CD4-positive, alpha-beta T cell (primary cell): ENCODE results near the gene PDGFC. TPM values are rescaled to one million over a fixed set of nuclear protein-coding genes. Genes with fewer than 3 reads are reported as not detected.
"Not testable (repeated sequence)": the region's sequence is repeated elsewhere in the genome, so short reads cannot be mapped to it uniquely, and the experiment has no call there.

Source experiments
- ATAC-seq: fragments of 200-7000 bp; cut with Tn5 transposase; one replicate; pipeline ENCODE4 v1.10.0; 2022; ENCODE audit warnings: mild to moderate bottlenecking; ENCODE audit not compliant: poor library complexity
- CTCF ChIA-PET: fragments of 350-600 bp; sonication (Branson Sonifier 250); formaldehyde crosslinking; loops from one replicate; lab custom pipeline; 2021; ENCODE audit warnings: antibody characterized with exemption, inconsistent platforms; lab: Charles Lee
- POLR2A ChIA-PET: fragments of 350-600 bp; sonication (Branson Sonifier 250); formaldehyde crosslinking; loops from one replicate; lab custom pipeline; 2021; ENCODE audit warnings: antibody characterized with exemption, inconsistent platforms; lab: Charles Lee
- DNase-seq, 14 experiments: peaks; one replicate each; pipeline ENCODE4 v3.0.0-alpha.2; 2013 to 2020; ENCODE audit warnings: mixed read lengths in 2 of 14
- H3K27ac ChIP-seq, 2 donors: one replicate each; pipeline versions ENCODE4 v1.5.1 to v1.7.0; 2013; ENCODE audit warnings: low read length in 2 of 2, low read depth in 1 of 2, mild to moderate bottlenecking in 1 of 2
- H3K27me3 ChIP-seq, 2 experiments: 1 replicate in 1 of 2; 2 replicates in 1 of 2; pipeline versions ENCODE4 v1.6.1 to v1.7.0; 2013; ENCODE audit warnings: low read length in 2 of 2, control low read depth in 1 of 2, mild to moderate bottlenecking in 1 of 2, moderate library complexity in 1 of 2; ENCODE audit not compliant: insufficient read depth in 2 of 2, control insufficient read depth in 1 of 2
- H3K36me3 ChIP-seq: one replicate; pipeline ENCODE4 v1.6.1; 2013; ENCODE audit warnings: low read length, control low read depth; ENCODE audit not compliant: insufficient read depth
- H3K4me1 ChIP-seq: one replicate; pipeline ENCODE4 v1.6.1; 2013; ENCODE audit warnings: low read length, control low read depth; ENCODE audit not compliant: insufficient read depth
- H3K4me3 ChIP-seq: one replicate; pipeline ENCODE4 v1.5.1; 2013; ENCODE audit warnings: mild to moderate bottlenecking, low read length, moderate library complexity
- H3K9me3 ChIP-seq, 2 experiments: 1 replicate in 1 of 2; 2 replicates in 1 of 2; pipeline versions ENCODE4 v1.6.1 to v1.7.0; 2013; ENCODE audit warnings: low read length in 2 of 2, mild to moderate bottlenecking in 2 of 2, control low read depth in 1 of 2, moderate library complexity in 1 of 2; ENCODE audit not compliant: control insufficient read depth in 1 of 2, insufficient read depth in 1 of 2
- H3K27ac Mint-ChIP-seq: one replicate; pipeline ENCODE4 v1.8.0; 2020; ENCODE audit warnings: mixed read lengths
- H3K27me3 Mint-ChIP-seq: one replicate; pipeline ENCODE4 v1.8.0; 2021; ENCODE audit warnings: mixed read lengths
- H3K36me3 Mint-ChIP-seq: one replicate; pipeline ENCODE4 v1.8.0; 2021; ENCODE audit warnings: low read depth, mixed read lengths
- H3K4me1 Mint-ChIP-seq: one replicate; pipeline ENCODE4 v1.8.0; 2021; ENCODE audit warnings: low read depth, mixed read lengths
- H3K4me3 Mint-ChIP-seq: one replicate; pipeline ENCODE4 v1.8.0; 2020; ENCODE audit warnings: mild to moderate bottlenecking, mixed read lengths
- H3K9me3 Mint-ChIP-seq: one replicate; pipeline ENCODE4 v1.8.0; 2020; ENCODE audit warnings: mixed read lengths
- intact Hi-C, 2 experiments: fragments of 100-400 bp; cut with DNase I in 1 of 2; cut with micrococcal nuclease in 1 of 2; formaldehyde crosslinking; loops; one replicate each; pipeline versions ENCODE4 v1.15.1 to v1.9.0; 2023 to 2025; cut with DNase I, micrococcal nuclease
- total RNA-seq, 174 experiments: library from RNA in 2 of 174; stranded (reverse) in 2 of 174; gene quantifications; one replicate each; pipeline ENCODE4 v1.2.3 and lab custom pipeline; 2021 to 2026
- TF ChIP-seq, protein P1 (sequence below): fragments of 200-600 bp; IDR thresholded peaks from one replicate; pipeline ENCODE4 v1.8.0; 2022; ENCODE audit warnings: antibody characterized with exemption, mild to moderate bottlenecking

The PDGFC gene
- total RNA-seq, 2 experiments from 2014 or later: not detected

DNA sequence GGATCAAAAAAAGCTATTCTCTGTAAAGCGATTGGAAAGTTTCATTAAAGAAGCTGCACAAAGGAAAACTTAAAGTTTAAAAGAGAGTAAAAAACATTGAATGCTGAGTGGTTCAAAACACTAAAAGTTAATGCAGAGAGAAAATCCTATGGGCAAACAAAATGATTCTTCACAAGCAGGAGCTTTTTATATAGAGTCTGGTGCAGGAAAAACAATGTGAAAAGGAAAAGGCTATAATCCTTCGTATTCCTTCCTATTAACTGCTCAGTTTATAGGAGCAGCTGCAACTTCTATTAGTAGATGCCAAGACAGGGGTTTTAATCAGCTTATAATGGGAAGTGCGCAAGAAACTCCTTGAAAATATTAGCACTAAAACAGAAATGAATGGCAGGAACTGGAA lies 100.7 kb downstream of the PDGFC start:
- H3K4me1 ChIP-seq: no peaks in the 10 kb centered on the region
- no peak overlapping the region for H3K4me3 Mint-ChIP-seq
- TF ChIP-seq, protein P1, sequence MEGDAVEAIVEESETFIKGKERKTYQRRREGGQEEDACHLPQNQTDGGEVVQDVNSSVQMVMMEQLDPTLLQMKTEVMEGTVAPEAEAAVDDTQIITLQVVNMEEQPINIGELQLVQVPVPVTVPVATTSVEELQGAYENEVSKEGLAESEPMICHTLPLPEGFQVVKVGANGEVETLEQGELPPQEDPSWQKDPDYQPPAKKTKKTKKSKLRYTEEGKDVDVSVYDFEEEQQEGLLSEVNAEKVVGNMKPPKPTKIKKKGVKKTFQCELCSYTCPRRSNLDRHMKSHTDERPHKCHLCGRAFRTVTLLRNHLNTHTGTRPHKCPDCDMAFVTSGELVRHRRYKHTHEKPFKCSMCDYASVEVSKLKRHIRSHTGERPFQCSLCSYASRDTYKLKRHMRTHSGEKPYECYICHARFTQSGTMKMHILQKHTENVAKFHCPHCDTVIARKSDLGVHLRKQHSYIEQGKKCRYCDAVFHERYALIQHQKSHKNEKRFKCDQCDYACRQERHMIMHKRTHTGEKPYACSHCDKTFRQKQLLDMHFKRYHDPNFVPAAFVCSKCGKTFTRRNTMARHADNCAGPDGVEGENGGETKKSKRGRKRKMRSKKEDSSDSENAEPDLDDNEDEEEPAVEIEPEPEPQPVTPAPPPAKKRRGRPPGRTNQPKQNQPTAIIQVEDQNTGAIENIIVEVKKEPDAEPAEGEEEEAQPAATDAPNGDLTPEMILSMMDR: no peak
- H3K4me3 ChIP-seq: no peak overlapping the region
- no peaks in the 10 kb centered on the region for H3K4me1 Mint-ChIP-seq
- H3K27ac Mint-ChIP-seq: no peak overlapping the region
- no peaks in the 10 kb centered on the region for H3K27me3 ChIP-seq
- no peak overlapping the region for H3K27ac ChIP-seq
- ChIA-PET POLR2A (no interaction called here), CTCF (no interaction called here)
- no peak for DNase-seq
- H3K9me3 Mint-ChIP-seq: no peaks in the 10 kb centered on the region
- intact Hi-C loops: no loop called here
- no peaks in the 10 kb centered on the region for H3K27me3 Mint-ChIP-seq
- ATAC-seq: no peak
- H3K36me3 Mint-ChIP-seq: no peaks in the 10 kb centered on the region
- H3K36me3 ChIP-seq: no peaks in the 10 kb centered on the region
- H3K9me3 ChIP-seq: no peaks in the 10 kb centered on the region

DNA sequence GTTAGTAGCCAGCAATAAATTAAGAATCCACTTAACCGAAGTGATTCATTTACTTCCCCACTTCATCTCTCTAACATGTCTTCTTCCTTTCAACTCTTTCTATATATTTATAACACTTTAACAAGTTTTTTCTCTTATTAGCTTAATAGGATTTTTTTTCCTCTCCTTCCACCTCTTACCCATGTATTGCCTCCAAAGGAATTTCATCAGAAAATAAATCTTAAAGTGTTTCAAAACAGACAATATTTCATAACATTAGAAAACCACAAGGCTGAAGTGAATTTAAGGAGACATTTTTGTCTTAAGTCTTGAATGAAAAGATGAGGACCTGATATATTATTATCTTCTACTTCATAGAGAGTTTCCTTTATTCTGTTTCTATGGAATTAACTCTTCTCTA lies 101.5 kb downstream of the PDGFC start:
- H3K36me3 ChIP-seq: no peaks in the 10 kb centered on the region
- no peak overlapping the region for H3K4me3 ChIP-seq
- Mint-ChIP-seq H3K27ac (no peak overlapping the region), H3K4me1 (no peaks in the 10 kb centered on the region), H3K4me3 (no peak overlapping the region), H3K9me3 (no peaks in the 10 kb centered on the region), H3K27me3 (no peaks in the 10 kb centered on the region), H3K36me3 (no peaks in the 10 kb centered on the region)
- DNase-seq (no peak), ATAC-seq (no peak)
- no peaks in the 10 kb centered on the region for H3K9me3 ChIP-seq
- intact Hi-C loops: no loop called here
- ChIA-PET CTCF (no interaction called here), POLR2A (no interaction called here)
- no peak overlapping the region for H3K27ac ChIP-seq
- TF ChIP-seq, protein P1: no peak
- no peaks in the 10 kb centered on the region for H3K4me1 ChIP-seq
- no peaks in the 10 kb centered on the region for H3K27me3 ChIP-seq

DNA sequence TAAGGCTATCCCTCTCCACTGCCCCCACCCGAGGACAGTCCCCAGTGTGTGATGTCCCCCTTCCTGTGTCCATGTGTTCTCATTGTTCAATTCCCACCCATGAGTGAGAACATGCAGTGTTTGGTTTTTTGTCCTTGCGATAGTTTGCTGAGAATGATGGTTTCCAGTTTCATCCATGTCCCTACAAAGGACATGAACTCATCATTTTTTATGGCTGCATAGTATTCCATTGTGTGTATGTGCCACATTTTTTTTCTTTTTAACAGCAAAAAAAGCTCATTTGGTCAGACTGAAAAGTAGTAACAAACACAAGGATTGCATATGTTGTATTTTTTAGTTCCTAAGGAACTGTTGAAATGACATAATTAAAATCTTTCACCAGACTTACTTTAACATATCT lies 105.5 kb downstream of the PDGFC start:
- H3K4me1 Mint-ChIP-seq, H3K27me3 Mint-ChIP-seq, H3K4me3 ChIP-seq, H3K4me1 ChIP-seq, H3K27ac ChIP-seq, H3K27me3 ChIP-seq, ATAC-seq, H3K36me3 Mint-ChIP-seq, H3K9me3 ChIP-seq, H3K27ac Mint-ChIP-seq, H3K36me3 ChIP-seq, H3K9me3 Mint-ChIP-seq, CTCF ChIA-PET, H3K4me3 Mint-ChIP-seq, DNase-seq, POLR2A ChIA-PET, intact Hi-C loops: not testable (repeated sequence)

DNA sequence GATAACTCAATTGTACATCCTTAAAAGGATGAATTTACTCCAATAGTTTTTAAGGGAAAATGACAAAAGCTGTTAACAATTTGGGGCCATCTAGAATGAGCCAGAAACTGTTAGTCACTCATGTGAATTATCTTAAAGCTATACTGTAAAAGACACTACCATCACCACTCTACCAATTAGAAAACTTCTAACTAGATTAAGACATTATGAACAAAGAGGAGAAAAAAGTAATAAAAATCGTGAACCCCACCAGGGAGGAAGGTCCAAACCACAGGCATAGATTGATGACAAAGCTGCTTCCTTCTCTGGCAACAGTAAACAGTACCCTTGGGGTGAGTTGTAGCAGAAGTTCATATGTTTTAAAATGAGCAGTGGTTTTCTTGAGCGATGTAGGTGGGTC lies 106.1 kb downstream of the PDGFC start:
- H3K4me1 Mint-ChIP-seq: no peaks in the 10 kb centered on the region
- no peak overlapping the region for H3K4me3 Mint-ChIP-seq
- POLR2A ChIA-PET: no interaction called here
- Histone ChIP-seq H3K36me3 (no peaks in the 10 kb centered on the region), H3K4me3 (no peak overlapping the region), H3K4me1 (no peaks in the 10 kb centered on the region), H3K27me3 (no peaks in the 10 kb centered on the region), H3K27ac (no peak overlapping the region), H3K9me3 (no peaks in the 10 kb centered on the region)
- DNase-seq (no peak), ATAC-seq (no peak)
- H3K36me3 Mint-ChIP-seq: no peaks in the 10 kb centered on the region
- TF ChIP-seq, protein P1: no peak
- CTCF ChIA-PET: no interaction called here
- intact Hi-C loops: no loop called here
- H3K9me3 Mint-ChIP-seq: no peaks in the 10 kb centered on the region
- no peak overlapping the region for H3K27ac Mint-ChIP-seq
- H3K27me3 Mint-ChIP-seq: no peaks in the 10 kb centered on the region
